ENCODE data around the gene PHACTR1. TPM values are rescaled to one million over a fixed set of nuclear protein-coding genes. Genes with fewer than 3 reads are reported as not detected.

Gene PHACTR1
- total RNA-seq, 1 donor, result 0.43 TPM

DNA sequence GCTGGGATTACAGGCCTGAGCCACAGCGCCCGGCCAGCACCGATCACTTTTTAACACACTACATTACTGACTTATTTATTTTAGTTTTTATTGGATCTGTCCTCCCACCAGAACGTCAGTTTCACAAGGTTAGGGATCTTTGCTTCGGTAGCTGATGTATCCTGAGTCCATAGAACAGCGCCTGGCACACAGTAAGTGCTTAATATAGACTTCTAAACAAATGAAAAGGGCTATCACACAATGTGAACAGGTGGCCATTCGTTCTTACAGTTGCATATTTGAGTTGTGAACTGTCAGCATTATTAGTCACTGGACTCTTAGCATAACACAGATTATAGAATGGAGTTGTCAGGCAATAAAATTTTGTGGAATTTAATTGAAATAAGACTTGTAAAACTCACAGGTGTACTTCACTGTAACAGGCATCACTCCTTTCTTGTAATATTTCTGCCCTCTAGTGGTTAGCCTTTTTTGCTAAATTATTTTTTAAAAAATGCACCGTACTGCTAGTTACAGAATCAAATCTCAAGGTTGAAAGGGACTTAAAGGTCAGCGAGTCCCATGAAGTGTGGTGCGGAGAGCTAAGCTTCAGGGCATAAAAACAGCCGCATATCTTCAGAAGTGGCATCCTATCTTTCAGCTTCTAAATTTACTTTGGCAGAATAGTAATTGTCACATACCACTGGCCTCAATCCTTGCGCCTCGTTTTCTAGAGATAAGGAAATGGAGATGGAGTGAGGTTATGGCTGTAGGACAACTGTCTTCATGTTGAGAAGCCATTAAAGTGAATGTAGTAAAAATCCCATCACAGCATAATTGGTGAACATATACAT is 615.2 kb downstream of the PHACTR1 start:
- no peak overlapping the region for H3K4me3 ChIP-seq (ENCODE audit: low read depth, low read length)
- TF ChIP-seq, protein P1, sequence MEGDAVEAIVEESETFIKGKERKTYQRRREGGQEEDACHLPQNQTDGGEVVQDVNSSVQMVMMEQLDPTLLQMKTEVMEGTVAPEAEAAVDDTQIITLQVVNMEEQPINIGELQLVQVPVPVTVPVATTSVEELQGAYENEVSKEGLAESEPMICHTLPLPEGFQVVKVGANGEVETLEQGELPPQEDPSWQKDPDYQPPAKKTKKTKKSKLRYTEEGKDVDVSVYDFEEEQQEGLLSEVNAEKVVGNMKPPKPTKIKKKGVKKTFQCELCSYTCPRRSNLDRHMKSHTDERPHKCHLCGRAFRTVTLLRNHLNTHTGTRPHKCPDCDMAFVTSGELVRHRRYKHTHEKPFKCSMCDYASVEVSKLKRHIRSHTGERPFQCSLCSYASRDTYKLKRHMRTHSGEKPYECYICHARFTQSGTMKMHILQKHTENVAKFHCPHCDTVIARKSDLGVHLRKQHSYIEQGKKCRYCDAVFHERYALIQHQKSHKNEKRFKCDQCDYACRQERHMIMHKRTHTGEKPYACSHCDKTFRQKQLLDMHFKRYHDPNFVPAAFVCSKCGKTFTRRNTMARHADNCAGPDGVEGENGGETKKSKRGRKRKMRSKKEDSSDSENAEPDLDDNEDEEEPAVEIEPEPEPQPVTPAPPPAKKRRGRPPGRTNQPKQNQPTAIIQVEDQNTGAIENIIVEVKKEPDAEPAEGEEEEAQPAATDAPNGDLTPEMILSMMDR (IDR thresholded peaks at IDR 0.05; ENCODE audit: insufficient read depth, low read depth, low read length), result peak; percentile 56
- peak; percentile 36 for DNase-seq (ENCODE audit: low read depth)

DNA sequence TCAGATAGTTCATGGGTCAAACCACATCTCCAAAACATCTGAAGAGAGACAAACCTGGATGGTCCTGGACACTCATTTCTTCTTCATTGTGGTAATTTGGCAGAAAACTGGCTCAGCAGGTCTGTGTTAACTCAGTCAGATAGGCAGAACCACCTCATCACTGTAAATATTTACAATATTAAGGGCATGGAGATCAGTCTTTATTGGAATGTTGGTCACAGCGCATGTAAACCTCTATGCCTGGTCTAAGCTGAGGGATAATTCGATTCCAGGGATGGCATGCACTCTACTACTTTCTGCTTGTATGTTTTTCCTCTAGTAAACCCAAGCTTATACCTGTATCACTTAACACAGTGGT is 615.8 kb downstream of the PHACTR1 start:
- no peak overlapping the region for H3K4me3 ChIP-seq (ENCODE audit: low read depth, low read length)
- TF ChIP-seq, protein P1 (IDR thresholded peaks at IDR 0.05; ENCODE audit: insufficient read depth, low read depth, low read length), result no peak
- no peak for DNase-seq (ENCODE audit: low read depth)

DNA sequence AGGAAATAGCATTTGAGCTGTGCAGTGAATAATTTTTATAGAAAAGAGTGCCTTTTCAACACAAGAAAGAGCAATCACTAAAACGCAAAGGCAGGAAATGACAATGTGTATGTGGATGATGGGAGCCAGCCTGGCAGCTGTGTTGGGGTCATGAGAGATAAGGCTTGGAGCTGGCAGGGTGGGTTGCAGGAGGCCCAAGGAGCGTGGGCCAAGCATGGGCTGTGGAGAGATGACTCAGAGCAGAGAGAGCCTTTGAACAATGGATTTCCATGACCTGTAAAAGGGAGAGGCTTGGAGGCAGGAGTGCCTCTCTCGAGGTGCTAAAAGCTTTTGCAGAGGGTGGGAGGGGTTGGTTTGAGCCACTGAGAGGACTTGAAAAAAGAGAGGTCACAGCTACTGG is 618.4 kb downstream of the PHACTR1 start:
- no peak for DNase-seq (ENCODE audit: low read depth)
- TF ChIP-seq, protein P1 (IDR thresholded peaks at IDR 0.05; ENCODE audit: insufficient read depth, low read depth, low read length), result no peak
- no peak overlapping the region for H3K4me3 ChIP-seq (ENCODE audit: low read depth, low read length)

DNA sequence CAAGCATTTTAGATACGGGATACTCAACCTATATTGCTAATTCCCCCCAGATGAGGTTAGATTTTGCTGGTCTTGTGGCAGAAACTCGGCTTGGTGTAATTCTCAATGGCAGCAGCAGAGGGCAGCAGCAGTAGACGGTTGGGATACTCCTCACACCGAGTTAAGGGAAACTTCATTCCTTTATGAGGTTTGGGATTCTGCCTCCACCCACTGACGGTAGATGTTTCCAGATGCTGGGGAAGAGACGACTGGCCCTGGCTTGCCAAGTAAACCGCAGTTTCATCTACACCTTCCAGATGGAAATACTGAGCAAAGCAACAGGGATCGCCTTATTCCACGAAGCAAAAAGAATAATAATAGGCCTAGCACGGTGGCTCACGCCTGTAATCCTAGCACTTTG is 620.0 kb downstream of the PHACTR1 start:
- H3K4me3 ChIP-seq (ENCODE audit: low read depth, low read length), result no peak overlapping the region
- TF ChIP-seq, protein P1 (IDR thresholded peaks at IDR 0.05; ENCODE audit: insufficient read depth, low read depth, low read length), result peak; percentile 88
- peak; percentile 94 for DNase-seq (ENCODE audit: low read depth)

DNA sequence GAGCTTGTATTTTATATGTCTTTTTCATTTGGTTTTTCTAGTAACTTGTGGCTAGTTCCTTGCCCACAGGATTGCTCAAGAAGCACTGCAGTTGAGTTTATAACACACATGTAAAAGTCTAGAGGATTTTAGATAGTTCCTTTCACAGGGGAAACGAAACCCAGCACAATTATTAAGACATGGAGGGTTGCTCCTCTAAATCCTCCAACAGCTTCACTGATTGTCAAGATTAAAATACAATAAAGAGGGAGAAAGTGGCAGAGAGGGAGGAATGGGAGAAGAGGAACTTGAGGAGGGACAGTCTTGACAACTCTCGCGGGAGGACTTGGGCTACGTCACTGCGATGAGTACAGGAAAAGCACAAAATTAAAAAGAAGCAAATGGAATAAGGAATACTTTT is 621.5 kb downstream of the PHACTR1 start:
- H3K4me3 ChIP-seq (ENCODE audit: low read depth, low read length), result no peak overlapping the region
- TF ChIP-seq, protein P1 (IDR thresholded peaks at IDR 0.05; ENCODE audit: insufficient read depth, low read depth, low read length), result no peak
- peak; percentile 86 for DNase-seq (ENCODE audit: low read depth)

Small RNAs within 50 kb of the gene (small RNA-seq; reads per million reads assigned to genes)
- 131 reads per million, percentile 97 among the genes with 10 or more reads in this experiment for gene RNU1-11P
